ENCODE results near the gene RBCK1.

Gene RBCK1

GRCh38 chr20:434661-435419 lies 26.7 kb downstream of the RBCK1 start:
- TF ChIP-seq Cebpa-rat (IDR thresholded peaks at IDR 0.05), result no peak
- no peak overlapping the region for H3K4me3 ChIP-seq
- H4K20me1 ChIP-seq, result peaks cover 91% of the 10 kb centered on the region
- no peaks in the 10 kb centered on the region for H3K9me3 ChIP-seq
- H3K4me1 ChIP-seq, result peaks cover 69% of the 10 kb centered on the region
- H3K9ac ChIP-seq, result no peak overlapping the region
- no peak overlapping the region for H3K27ac ChIP-seq
- no peaks in the 10 kb centered on the region for H3K27me3 ChIP-seq
- H3K36me3 ChIP-seq, result peaks cover 68% of the 10 kb centered on the region
- peak overlapping the region; percentile 79 for H3K4me2 ChIP-seq

GRCh38 chr20:435558-435957 lies 27.5 kb downstream of the RBCK1 start:
- peaks cover 76% of the 10 kb centered on the region for H3K4me1 ChIP-seq
- no peaks in the 10 kb centered on the region for H3K9me3 ChIP-seq
- H3K27me3 ChIP-seq, result no peaks in the 10 kb centered on the region
- no peak overlapping the region for H3K4me3 ChIP-seq
- no peak overlapping the region for H3K27ac ChIP-seq
- peaks cover 91% of the 10 kb centered on the region for H4K20me1 ChIP-seq
- no peak for TF ChIP-seq Cebpa-rat (IDR thresholded peaks at IDR 0.05)
- peaks cover 68% of the 10 kb centered on the region for H3K36me3 ChIP-seq
- H3K4me2 ChIP-seq, result no peak overlapping the region
- no peak overlapping the region for H3K9ac ChIP-seq

- Histone ChIP-seq H3K4me3 (no peak overlapping the region), H3K4me1 (peaks cover 80% of the 10 kb centered on the region), H3K27ac (no peak overlapping the region), H3K9me3 (no peaks in the 10 kb centered on the region), H3K4me2 (no peak overlapping the region), H3K9ac (no peak overlapping the region), H3K27me3 (no peaks in the 10 kb centered on the region), H4K20me1 (peaks cover 89% of the 10 kb centered on the region), H3K36me3 (peaks cover 68% of the 10 kb centered on the region)
- no peak for TF ChIP-seq Cebpa-rat (IDR thresholded peaks at IDR 0.05)
Measured at GRCh38 chr20:436476-436875, 28.4 kb downstream of the RBCK1 start.

GRCh38 chr20:437787-438486 lies 29.8 kb downstream of the RBCK1 start:
- H3K36me3 ChIP-seq, result peaks cover 68% of the 10 kb centered on the region
- peak overlapping the region; percentile 72 for H3K9ac ChIP-seq
- peak overlapping the region; percentile 48 for H3K4me3 ChIP-seq
- no peaks in the 10 kb centered on the region for H3K9me3 ChIP-seq
- peak overlapping the region; percentile 83 for H3K27ac ChIP-seq
- peak overlapping the region; percentile 96 for H3K4me2 ChIP-seq
- peaks cover 84% of the 10 kb centered on the region for H3K4me1 ChIP-seq
- 0 out of 2 replicates have a peak, but pooled peaks have one; percentile 31 for TF ChIP-seq Cebpa-rat (IDR thresholded peaks at IDR 0.05)
- H3K27me3 ChIP-seq, result no peaks in the 10 kb centered on the region
- H4K20me1 ChIP-seq, result peaks cover 89% of the 10 kb centered on the region

GRCh38 chr20:438571-439469 lies 30.7 kb downstream of the RBCK1 start:
- Histone ChIP-seq H3K4me2 (peak overlapping the region; percentile 96), H3K9ac (peak overlapping the region; percentile 72), H3K4me3 (peak overlapping the region; percentile 48), H3K4me1 (peaks cover 75% of the 10 kb centered on the region), H3K9me3 (no peaks in the 10 kb centered on the region), H3K27ac (peak overlapping the region; percentile 83), H4K20me1 (peaks cover 89% of the 10 kb centered on the region), H3K36me3 (peaks cover 77% of the 10 kb centered on the region), H3K27me3 (no peaks in the 10 kb centered on the region)
- no peak for TF ChIP-seq Cebpa-rat (IDR thresholded peaks at IDR 0.05)

- Histone ChIP-seq H3K36me3 (peaks cover 81% of the 10 kb centered on the region), H4K20me1 (peaks cover 89% of the 10 kb centered on the region), H3K4me2 (peak overlapping the region; percentile 96), H3K9me3 (no peaks in the 10 kb centered on the region), H3K27ac (no peak overlapping the region), H3K4me1 (peaks cover 61% of the 10 kb centered on the region), H3K9ac (no peak overlapping the region), H3K27me3 (no peaks in the 10 kb centered on the region), H3K4me3 (no peak overlapping the region)
- no peak for TF ChIP-seq Cebpa-rat (IDR thresholded peaks at IDR 0.05)
Measured at GRCh38 chr20:440148-440547, 32.0 kb downstream of the RBCK1 start.

- Histone ChIP-seq H3K9ac (no peak overlapping the region), H3K4me1 (peaks cover 58% of the 10 kb centered on the region), H3K4me3 (no peak overlapping the region), H3K27me3 (no peaks in the 10 kb centered on the region), H4K20me1 (peaks cover 89% of the 10 kb centered on the region), H3K9me3 (no peaks in the 10 kb centered on the region), H3K4me2 (peak overlapping the region; percentile 96), H3K36me3 (peaks cover 81% of the 10 kb centered on the region), H3K27ac (no peak overlapping the region)
- TF ChIP-seq Cebpa-rat (IDR thresholded peaks at IDR 0.05), result no peak
Measured at GRCh38 chr20:440636-441035, 32.5 kb downstream of the RBCK1 start.

- Histone ChIP-seq H3K4me1 (peaks cover 39% of the 10 kb centered on the region), H3K9me3 (no peaks in the 10 kb centered on the region), H3K9ac (no peak overlapping the region), H3K36me3 (peaks cover 88% of the 10 kb centered on the region), H3K4me2 (no peak overlapping the region), H3K27ac (no peak overlapping the region), H4K20me1 (peaks cover 99% of the 10 kb centered on the region), H3K4me3 (no peak overlapping the region), H3K27me3 (no peaks in the 10 kb centered on the region)
- no peak for TF ChIP-seq Cebpa-rat (IDR thresholded peaks at IDR 0.05)
Measured at GRCh38 chr20:443223-443775, 35.2 kb downstream of the RBCK1 start.

- Histone ChIP-seq H3K27me3 (no peaks in the 10 kb centered on the region), H3K4me1 (peaks cover 30% of the 10 kb centered on the region), H3K4me3 (no peak overlapping the region), H3K9me3 (no peaks in the 10 kb centered on the region), H3K36me3 (peaks cover 94% of the 10 kb centered on the region), H4K20me1 (peaks cover 99% of the 10 kb centered on the region), H3K4me2 (no peak overlapping the region), H3K27ac (no peak overlapping the region), H3K9ac (no peak overlapping the region)
- no peak for TF ChIP-seq Cebpa-rat (IDR thresholded peaks at IDR 0.05)
Measured at GRCh38 chr20:444117-444516, 36.0 kb downstream of the RBCK1 start.

Data from BLaER1 (cell line).